ENCODE data around the gene OTULIN. TPM values are rescaled to one million over a fixed set of nuclear protein-coding genes. Genes with fewer than 3 reads are reported as not detected.

OTULIN gene
- polyA plus RNA-seq, 1 donor (not counting 4 experiments of a cell fraction or from before 2014, with no cell fraction given), result 18.3 TPM

GRCh38 chr5:14666357-14666756 is 1.8 kb downstream of the OTULIN start:
- Histone ChIP-seq H3K4me2 (ENCODE audit: control insufficient read depth, extremely low read depth, insufficient read depth, low read depth, low read length) (peak overlapping the region; percentile 93), H3K4me3 (ENCODE audit: control insufficient read depth in 2 of 3, extremely low read depth in 1 of 3, insufficient read depth in 2 of 3, low read depth in 1 of 3, low read length in 3 of 3) (peak overlapping the region in 2 of 3 experiments; percentile 47 to 92), H3K9ac (ENCODE audit: control insufficient read depth, extremely low read depth, insufficient read depth, low read length) (peak overlapping the region; percentile 25), H3K9me3 (ENCODE audit: control insufficient read depth, low read depth, low read length) (no peaks in the 10 kb centered on the region), H3K36me3 (ENCODE audit: control insufficient read depth in 2 of 2, extremely low read depth in 1 of 2, insufficient read depth in 2 of 2, low read length in 2 of 2) (peaks cover 0 to 7% of the 10 kb centered on the region in 2 experiments), H3K9me1 (ENCODE audit: control insufficient read depth, extremely low read depth, insufficient read depth, low read length) (peaks cover 2% of the 10 kb centered on the region), H2AFZ (ENCODE audit: control insufficient read depth, low read length) (no peak overlapping the region), H3K27ac (ENCODE audit: control insufficient read depth, insufficient read depth, low read length) (peak overlapping the region; percentile 33), H3K4me1 (ENCODE audit: control insufficient read depth, extremely low read depth, insufficient read depth, low read length) (peaks cover 59% of the 10 kb centered on the region), H4K20me1 (ENCODE audit: control insufficient read depth, extremely low read depth, insufficient read depth, low read length) (peaks cover 3% of the 10 kb centered on the region), H3K27me3 (ENCODE audit: control insufficient read depth, extremely low read depth, insufficient read depth, low read length) (no peaks in the 10 kb centered on the region), H3K79me2 (ENCODE audit: control insufficient read depth, insufficient read depth, low read length) (peaks cover 62% of the 10 kb centered on the region)
- dilution Hi-C loops (cut with MboI; ENCODE audit: extremely low pct_ligation_motif_present, low sequenced_read_pairs), result no loop called here
- TF ChIP-seq EZH2 (IDR thresholded peaks at IDR 0.05; ENCODE audit: low read length) (no peak), CTCF (optimal IDR thresholded peaks at IDR 0.05 in 1 of 3, IDR thresholded peaks at IDR 0.05 in 1 of 3, conservative IDR thresholded peaks at IDR 0.05 in 1 of 3; ENCODE audit: extremely low read depth in 1 of 3, insufficient read depth in 2 of 3, low read length in 3 of 3) (no peak)
- FAIRE-seq (no peak), DNase-seq (ENCODE audit: low read depth, low spot score) (no peak)

GRCh38 chr5:14667290-14667689 is 2.8 kb downstream of the OTULIN start:
- H3K27me3 ChIP-seq (ENCODE audit: control insufficient read depth, extremely low read depth, insufficient read depth, low read length), result no peaks in the 10 kb centered on the region
- H4K20me1 ChIP-seq (ENCODE audit: control insufficient read depth, extremely low read depth, insufficient read depth, low read length), result peaks cover 5% of the 10 kb centered on the region
- peaks cover 71% of the 10 kb centered on the region for H3K79me2 ChIP-seq (ENCODE audit: control insufficient read depth, insufficient read depth, low read length)
- no peak for FAIRE-seq
- H3K9me1 ChIP-seq (ENCODE audit: control insufficient read depth, extremely low read depth, insufficient read depth, low read length), result peaks cover 2% of the 10 kb centered on the region
- no peaks in the 10 kb centered on the region for H3K9me3 ChIP-seq (ENCODE audit: control insufficient read depth, low read depth, low read length)
- dilution Hi-C loops (cut with MboI; ENCODE audit: extremely low pct_ligation_motif_present, low sequenced_read_pairs), result no loop called here
- H3K4me3 ChIP-seq (ENCODE audit: control insufficient read depth in 2 of 3, extremely low read depth in 1 of 3, insufficient read depth in 2 of 3, low read depth in 1 of 3, low read length in 3 of 3), result no peak overlapping the region
- H3K27ac ChIP-seq (ENCODE audit: control insufficient read depth, insufficient read depth, low read length), result no peak overlapping the region
- H2AFZ ChIP-seq (ENCODE audit: control insufficient read depth, low read length), result no peak overlapping the region
- no peak for DNase-seq (ENCODE audit: low read depth, low spot score)
- no peak overlapping the region for H3K9ac ChIP-seq (ENCODE audit: control insufficient read depth, extremely low read depth, insufficient read depth, low read length)
- TF ChIP-seq EZH2 (IDR thresholded peaks at IDR 0.05; ENCODE audit: low read length), result no peak
- no peak for TF ChIP-seq CTCF (optimal IDR thresholded peaks at IDR 0.05 in 1 of 3, IDR thresholded peaks at IDR 0.05 in 1 of 3, conservative IDR thresholded peaks at IDR 0.05 in 1 of 3; ENCODE audit: extremely low read depth in 1 of 3, insufficient read depth in 2 of 3, low read length in 3 of 3)
- H3K4me2 ChIP-seq (ENCODE audit: control insufficient read depth, extremely low read depth, insufficient read depth, low read depth, low read length), result peak overlapping the region; percentile 93
- H3K4me1 ChIP-seq (ENCODE audit: control insufficient read depth, extremely low read depth, insufficient read depth, low read length), result peaks cover 61% of the 10 kb centered on the region
- H3K36me3 ChIP-seq (ENCODE audit: control insufficient read depth in 2 of 2, extremely low read depth in 1 of 2, insufficient read depth in 2 of 2, low read length in 2 of 2), result peaks cover 0 to 7% of the 10 kb centered on the region in 2 experiments
